Fibroblast of villous mesenchyme (primary cell): ENCODE measurements around the gene TMEM131L. TPM values are rescaled to one million over a fixed set of nuclear protein-coding genes. Genes with fewer than 3 reads are reported as not detected.
A peak's percentile ranks its signal among the peaks of the same experiment; 100 is the strongest.

ENCODE experiments used
- DNase-seq: peaks from one replicate; pipeline ENCODE4 v3.0.0-alpha.2; 2010; ENCODE audit warnings: low read depth
- H3K4me3 ChIP-seq: 2 replicates; pipeline ENCODE4 v1.5.1; 2011; ENCODE audit warnings: low read depth, mild to moderate bottlenecking, low read length
- total RNA-seq: library from RNA; depleted of rRNA; stranded (reverse); fragments of >200 nt; gene quantifications from 2 replicates; pipeline ENCODE4 v1.2.3, GENCODE V29; 2012
- TF ChIP-seq, protein P1 (sequence below): IDR thresholded peaks from 2 replicates; pipeline ENCODE4 v1.5.1; 2012; ENCODE audit warnings: low read depth, mild to moderate bottlenecking, low read length; ENCODE audit not compliant: insufficient read depth

TMEM131L gene
- total RNA-seq, 1 donor, result 4.7 TPM

DNA sequence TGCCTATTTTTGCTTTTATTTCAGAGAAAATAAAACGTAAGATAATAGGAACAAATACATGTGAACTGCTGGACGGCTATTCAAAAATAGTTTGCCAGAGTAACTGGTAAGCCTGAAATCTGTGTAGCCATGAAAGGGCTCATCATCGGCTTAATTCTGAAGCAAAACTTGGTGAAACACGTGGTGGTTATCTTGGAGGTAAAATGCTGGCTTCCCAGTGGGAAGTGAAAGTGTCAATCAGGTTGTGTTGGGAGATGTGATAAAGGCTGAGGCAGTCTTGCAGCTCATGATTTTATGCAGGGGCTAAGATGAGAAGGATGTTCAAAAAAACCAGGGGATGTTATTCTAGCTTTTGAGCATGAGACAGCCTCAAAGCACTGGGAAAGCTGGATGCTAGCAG lies 181.8 kb downstream of the TMEM131L start:
- no peak overlapping the region for H3K4me3 ChIP-seq
- TF ChIP-seq, protein P1, sequence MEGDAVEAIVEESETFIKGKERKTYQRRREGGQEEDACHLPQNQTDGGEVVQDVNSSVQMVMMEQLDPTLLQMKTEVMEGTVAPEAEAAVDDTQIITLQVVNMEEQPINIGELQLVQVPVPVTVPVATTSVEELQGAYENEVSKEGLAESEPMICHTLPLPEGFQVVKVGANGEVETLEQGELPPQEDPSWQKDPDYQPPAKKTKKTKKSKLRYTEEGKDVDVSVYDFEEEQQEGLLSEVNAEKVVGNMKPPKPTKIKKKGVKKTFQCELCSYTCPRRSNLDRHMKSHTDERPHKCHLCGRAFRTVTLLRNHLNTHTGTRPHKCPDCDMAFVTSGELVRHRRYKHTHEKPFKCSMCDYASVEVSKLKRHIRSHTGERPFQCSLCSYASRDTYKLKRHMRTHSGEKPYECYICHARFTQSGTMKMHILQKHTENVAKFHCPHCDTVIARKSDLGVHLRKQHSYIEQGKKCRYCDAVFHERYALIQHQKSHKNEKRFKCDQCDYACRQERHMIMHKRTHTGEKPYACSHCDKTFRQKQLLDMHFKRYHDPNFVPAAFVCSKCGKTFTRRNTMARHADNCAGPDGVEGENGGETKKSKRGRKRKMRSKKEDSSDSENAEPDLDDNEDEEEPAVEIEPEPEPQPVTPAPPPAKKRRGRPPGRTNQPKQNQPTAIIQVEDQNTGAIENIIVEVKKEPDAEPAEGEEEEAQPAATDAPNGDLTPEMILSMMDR, result no peak
- DNase-seq, result no peak

DNA sequence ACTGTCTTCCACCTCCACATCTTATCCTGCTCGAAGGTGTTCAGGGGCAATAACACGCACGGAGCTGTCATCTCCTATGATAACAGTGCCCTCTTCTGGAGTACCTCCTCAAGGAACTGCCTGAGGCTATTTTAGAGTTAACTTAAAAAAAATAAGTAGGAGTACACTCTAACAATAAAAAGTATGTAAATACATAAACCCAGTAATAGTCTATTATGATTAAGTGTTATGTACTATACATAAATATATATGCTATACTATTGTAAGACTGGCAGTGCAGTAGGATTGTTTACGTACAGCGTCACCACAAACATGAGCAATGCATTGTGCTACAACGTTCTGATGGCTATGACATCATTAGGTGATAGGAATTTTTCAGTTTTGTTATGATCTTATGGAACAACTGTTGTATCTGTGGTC lies 183.4 kb downstream of the TMEM131L start:
- TF ChIP-seq, protein P1, result peak; percentile 38
- no peak overlapping the region for H3K4me3 ChIP-seq
- peak; percentile 42 for DNase-seq

DNA sequence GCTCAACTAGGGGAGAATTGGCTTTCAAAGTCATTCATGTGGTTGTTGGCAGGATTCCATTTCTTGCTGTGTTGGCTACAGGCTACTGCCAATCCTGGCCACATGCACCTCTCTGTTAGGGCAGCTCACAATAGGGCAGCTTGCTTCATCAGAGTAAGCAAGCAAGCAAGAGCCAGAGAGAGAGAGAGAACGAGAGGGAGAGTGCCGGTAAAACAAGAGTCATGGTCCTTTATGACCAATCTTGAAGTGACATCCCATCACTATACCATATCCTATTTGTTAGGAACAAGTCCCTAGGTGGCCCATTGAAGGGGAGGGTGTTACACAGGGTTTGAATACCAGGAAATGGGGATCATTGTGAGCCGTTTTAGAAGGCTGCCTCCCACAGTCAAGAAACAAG lies 185.0 kb downstream of the TMEM131L start:
- DNase-seq, result no peak
- no peak overlapping the region for H3K4me3 ChIP-seq
- TF ChIP-seq, protein P1, result no peak

DNA sequence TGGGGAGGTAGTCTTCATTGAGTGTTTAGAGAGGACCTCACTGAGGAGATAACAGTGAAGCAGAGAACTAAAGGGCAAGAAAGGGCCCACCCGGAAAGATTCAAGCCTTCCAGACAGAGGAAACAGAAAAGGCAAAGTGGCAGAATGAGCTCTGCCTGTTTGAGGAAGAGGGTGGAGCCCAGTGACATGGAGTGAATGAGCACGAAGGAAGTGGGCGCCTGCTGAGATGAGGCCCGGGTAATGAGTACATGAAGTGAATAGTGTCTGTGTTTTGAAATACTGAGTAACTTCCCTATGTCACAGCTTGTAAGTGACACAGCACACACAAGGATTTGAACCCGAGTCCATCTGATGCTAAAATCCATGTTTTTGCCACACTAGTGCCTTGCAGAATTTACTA lies 185.4 kb downstream of the TMEM131L start:
- no peak for DNase-seq
- TF ChIP-seq, protein P1, result no peak

DNA sequence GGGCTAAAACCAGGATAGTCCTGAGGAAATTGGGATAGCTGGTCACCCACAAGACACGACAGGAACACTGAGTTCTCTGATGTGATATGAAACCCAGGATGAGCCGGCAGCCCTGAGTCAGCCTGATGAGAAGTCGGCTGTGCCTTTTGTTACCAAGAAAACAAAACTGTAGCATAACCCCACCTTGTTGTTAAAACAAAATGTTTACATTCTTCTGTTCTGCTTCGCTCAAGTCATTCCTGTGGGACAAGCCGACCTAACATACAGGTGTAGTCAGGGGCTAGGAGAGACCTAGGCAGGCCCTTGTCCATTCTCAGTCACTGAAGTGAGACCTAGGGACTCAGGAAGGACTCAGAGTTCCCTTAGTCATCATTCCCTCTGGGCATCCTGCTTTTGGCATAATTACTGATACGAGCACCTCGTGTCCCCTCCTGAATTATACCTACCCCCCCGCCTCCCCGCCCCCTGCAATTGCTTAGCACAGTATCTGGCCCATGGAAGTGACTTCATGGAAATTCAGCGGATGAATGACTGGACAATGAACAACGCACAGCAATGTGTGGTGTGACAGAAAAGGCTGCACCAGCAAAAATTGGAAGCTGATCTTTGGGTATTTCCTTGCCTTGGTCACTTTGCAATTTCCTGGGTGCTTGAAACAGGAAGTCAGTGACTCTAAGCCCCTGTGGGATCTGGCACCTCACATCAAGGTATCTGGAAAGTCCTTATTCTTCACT lies 186.1 kb downstream of the TMEM131L start:
- H3K4me3 ChIP-seq, result no peak overlapping the region
- TF ChIP-seq, protein P1, result no peak
- DNase-seq, result no peak

More for the DNA sequence above, 185.4 kb downstream of the TMEM131L start:
- H3K4me3 ChIP-seq, result no peak overlapping the region

DNA sequence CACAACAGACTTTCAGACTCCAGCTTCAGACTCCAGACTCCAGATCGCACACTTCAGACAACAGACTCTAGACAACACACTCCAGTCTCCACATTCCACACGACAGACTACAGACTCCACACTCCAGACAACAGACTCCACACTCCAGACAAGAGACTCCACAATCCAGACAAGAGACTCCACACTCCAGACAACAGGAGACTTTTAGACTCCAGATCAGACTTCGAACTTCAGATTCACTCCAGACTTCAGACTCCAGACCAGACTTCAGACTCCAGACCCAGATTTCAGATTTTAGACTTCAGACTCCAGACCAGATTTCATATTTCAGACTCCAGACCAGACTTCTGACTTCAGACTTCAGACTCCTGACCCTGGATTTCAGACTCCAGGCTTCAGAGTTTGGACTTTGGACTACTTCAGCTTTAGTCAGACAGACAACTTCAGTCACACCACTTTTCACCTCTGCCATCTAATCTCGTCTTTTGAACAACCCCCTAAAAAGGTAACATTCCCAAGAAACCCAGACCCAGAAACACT lies 188.9 kb downstream of the TMEM131L start:
- TF ChIP-seq, protein P1, result no peak
- no peak for DNase-seq
- no peak overlapping the region for H3K4me3 ChIP-seq
